CD14-positive monocyte (primary cell): ENCODE data around the gene SLIT1. TPM values are rescaled to one million over a fixed set of nuclear protein-coding genes. Genes with fewer than 3 reads are reported as not detected.

Source experiments
- DNase-seq, 3 donors: peaks; one replicate each; pipeline ENCODE4 v3.0.0-alpha.2; 2011 to 2022
- H2AFZ ChIP-seq: 2 replicates; pipeline ENCODE4 v1.6.0; 2012; ENCODE audit warnings: mild to moderate bottlenecking, low read depth, low read length, inconsistent platforms; ENCODE audit not compliant: insufficient read depth, poor library complexity, severe bottlenecking
- H3K27ac ChIP-seq, 2 donors: 1 replicate in 1 of 2; 2 replicates in 1 of 2; pipeline ENCODE4 v1.5.1; 2012 to 2013; ENCODE audit warnings: low read length in 2 of 2, control low read depth in 1 of 2, inconsistent platforms in 1 of 2, low read depth in 1 of 2, mild to moderate bottlenecking in 1 of 2
- H3K27me3 ChIP-seq, 2 donors: one replicate each; pipeline versions ENCODE4 v1.6.0 to v1.6.1; 2011 to 2013; ENCODE audit warnings: low read length in 2 of 2; ENCODE audit not compliant: control insufficient read depth in 2 of 2, insufficient read depth in 2 of 2
- H3K36me3 ChIP-seq, 2 donors: replicated peaks in 1 of 2; 1 replicate in 1 of 2; 2 replicates in 1 of 2; pipeline versions ENCODE4 v1.5.1 to v1.6.1; 2012 to 2013; ENCODE audit warnings: low read length in 2 of 2, control low read depth in 1 of 2, inconsistent platforms in 1 of 2, mild to moderate bottlenecking in 1 of 2; ENCODE audit not compliant: insufficient read depth in 2 of 2, control insufficient read depth in 1 of 2
- H3K4me1 ChIP-seq, 2 donors: 1 replicate in 1 of 2; 2 replicates in 1 of 2; pipeline versions ENCODE4 v1.5.1 to v1.6.1; 2012 to 2013; ENCODE audit warnings: low read length in 2 of 2, control low read depth in 1 of 2, inconsistent platforms in 1 of 2, mild to moderate bottlenecking in 1 of 2, moderate library complexity in 1 of 2; ENCODE audit not compliant: insufficient read depth in 2 of 2, control insufficient read depth in 1 of 2
- H3K4me2 ChIP-seq: replicated peaks from 2 replicates; pipeline ENCODE3; 2012; ENCODE audit warnings: low read length, moderate library complexity, mild to moderate bottlenecking; ENCODE audit not compliant: poor library complexity, severe bottlenecking; ENCODE audit errors: extremely low read depth
- H3K4me3 ChIP-seq, 3 experiments: fragments of 200-600 bp in 1 of 3; sonication (generic) in 1 of 3; replicated peaks in 1 of 3; 1 replicate in 2 of 3; 2 replicates in 1 of 3; pipeline ENCODE4 v1.5.1; 2011 to 2013; ENCODE audit warnings: low read length in 3 of 3, mild to moderate bottlenecking in 3 of 3, control low read depth in 2 of 3, low read depth in 2 of 3, inconsistent platforms in 1 of 3, moderate library complexity in 1 of 3
- H3K79me2 ChIP-seq: 2 replicates; pipeline ENCODE4 v1.6.0; 2012; ENCODE audit warnings: mild to moderate bottlenecking, control low read depth, inconsistent platforms, low read length, moderate library complexity; ENCODE audit not compliant: insufficient read depth
- H3K9ac ChIP-seq: 2 replicates; pipeline ENCODE4 v1.6.0; 2017; ENCODE audit warnings: low read length, mild to moderate bottlenecking; ENCODE audit not compliant: insufficient read depth, poor library complexity, severe bottlenecking
- H3K9me3 ChIP-seq, 2 donors: replicated peaks in 1 of 2; 1 replicate in 1 of 2; 2 replicates in 1 of 2; pipeline versions ENCODE4 v1.5.1 to v1.6.1; 2012 to 2013; ENCODE audit warnings: low read length in 2 of 2, control low read depth in 1 of 2; ENCODE audit not compliant: control insufficient read depth in 1 of 2, insufficient read depth in 1 of 2
- H4K20me1 ChIP-seq: 2 replicates; pipeline ENCODE4 v1.6.0; 2012; ENCODE audit warnings: mild to moderate bottlenecking, low read length, control low read depth, moderate library complexity; ENCODE audit not compliant: insufficient read depth
- H3K27ac Mint-ChIP-seq, 7 donors: one replicate each; pipeline ENCODE4 v1.8.0; 2020; ENCODE audit warnings: mild to moderate bottlenecking in 7 of 7, mixed read lengths in 7 of 7, moderate library complexity in 6 of 7, inconsistent platforms in 2 of 7
- H3K27me3 Mint-ChIP-seq, 3 donors: one replicate each; pipeline ENCODE4 v1.8.0; 2021 to 2022; ENCODE audit warnings: low read depth in 3 of 3, mild to moderate bottlenecking in 3 of 3, mixed read lengths in 3 of 3, moderate library complexity in 3 of 3, inconsistent platforms in 1 of 3
- H3K36me3 Mint-ChIP-seq, 2 donors: one replicate each; pipeline ENCODE4 v1.8.0; 2020; ENCODE audit warnings: mixed read lengths in 2 of 2, inconsistent platforms in 1 of 2, mild to moderate bottlenecking in 1 of 2
- H3K4me1 Mint-ChIP-seq: one replicate; pipeline ENCODE4 v1.8.0; 2020; ENCODE audit warnings: mild to moderate bottlenecking, mixed read lengths
- H3K4me3 Mint-ChIP-seq, 2 donors: one replicate each; pipeline ENCODE4 v1.8.0; 2020; ENCODE audit warnings: mild to moderate bottlenecking in 2 of 2, mixed read lengths in 2 of 2, moderate library complexity in 1 of 2
- H3K9me3 Mint-ChIP-seq, 7 donors: one replicate each; pipeline ENCODE4 v1.8.0; 2020 to 2022; ENCODE audit warnings: mixed read lengths in 7 of 7, mild to moderate bottlenecking in 6 of 7, moderate library complexity in 6 of 7, inconsistent platforms in 2 of 7
- CTCF ChIP-seq: fragments of 200-600 bp; IDR thresholded peaks from one replicate; pipeline ENCODE4 v1.8.0; 2022; ENCODE audit warnings: antibody characterized with exemption, mild to moderate bottlenecking
- WGBS: methylation state at CpG from one replicate; pipeline ENCODE4 v1.1.5; 2013; ENCODE audit warnings: missing lambda C conversion rate; ENCODE audit not compliant: insufficient coverage; 5-methylcytosine and 5-hydroxymethylcytosine counted together
- intact Hi-C, 2 donors: fragments of 100-400 bp; cut with micrococcal nuclease; formaldehyde crosslinking; loops; one replicate each; pipeline versions ENCODE4 v1.15.0 to v1.15.1; 2023
- polyA plus RNA-seq, 3 donors: library from polyadenylated mRNA; depleted of rRNA in 1 of 3; unstranded in 2 of 3; stranded (reverse) in 1 of 3; fragments of 300-500 nt in 2 of 3; fragments of >200 nt in 1 of 3; fragmentation: Illumina TruSeq in 2 of 3; gene quantifications; 1 replicate in 2 of 3; 2 replicates in 1 of 3; pipeline ENCODE4 v1.2.3, GENCODE V29; 2012 to 2021

Gene SLIT1
- polyA plus RNA-seq, 3 donors, result 0.05 to 0.81 (median 0.16) TPM

GRCh38 chr10:97018251-97019212 lies 167.2 kb downstream of the SLIT1 start:
- H4K20me1 ChIP-seq, result no peaks in the 10 kb centered on the region
- H3K9ac ChIP-seq, result no peak overlapping the region
- no peaks in the 10 kb centered on the region for H3K4me1 ChIP-seq
- no peak overlapping the region for H2AFZ ChIP-seq
- no peaks in the 10 kb centered on the region for H3K9me3 ChIP-seq
- no peak for TF ChIP-seq CTCF
- Mint-ChIP-seq H3K27ac (no peak overlapping the region), H3K27me3 (peaks cover 0 to 7% (median 0%) of the 10 kb centered on the region in 3 donors), H3K4me1 (peaks cover 8% of the 10 kb centered on the region), H3K36me3 (no peaks in the 10 kb centered on the region), H3K9me3 (no peaks in the 10 kb centered on the region), H3K4me3 (no peak overlapping the region)
- H3K79me2 ChIP-seq, result no peaks in the 10 kb centered on the region
- DNase-seq, result no peak
- no peaks in the 10 kb centered on the region for H3K27me3 ChIP-seq
- 87% methylated on average over 14 of the region's 18 CpGs for WGBS
- no peak overlapping the region for H3K4me2 ChIP-seq
- no peak overlapping the region for H3K27ac ChIP-seq
- no peak overlapping the region for H3K4me3 ChIP-seq
- intact Hi-C loops, result no loop called here
- H3K36me3 ChIP-seq, result no peaks in the 10 kb centered on the region

GRCh38 chr10:97017474-97017903 lies 168.3 kb downstream of the SLIT1 start:
- Histone ChIP-seq H3K9ac (peak overlapping the region; percentile 6), H2AFZ (no peak overlapping the region)

More at GRCh38 chr10:97017474-97017903, 168.3 kb downstream of the SLIT1 start:
- no peak for TF ChIP-seq CTCF
- Histone ChIP-seq H3K27me3 (no peaks in the 10 kb centered on the region), H3K4me1 (no peaks in the 10 kb centered on the region), H4K20me1 (no peaks in the 10 kb centered on the region), H3K36me3 (no peaks in the 10 kb centered on the region), H3K4me2 (no peak overlapping the region), H3K79me2 (no peaks in the 10 kb centered on the region), H3K27ac (no peak overlapping the region), H3K9me3 (no peaks in the 10 kb centered on the region), H3K4me3 (no peak overlapping the region)
- no peaks in the 10 kb centered on the region for H3K9me3 Mint-ChIP-seq
- peaks cover 0 to 7% (median 0%) of the 10 kb centered on the region in 3 donors for H3K27me3 Mint-ChIP-seq
- intact Hi-C loops, result no loop called here
- no peak overlapping the region for H3K27ac Mint-ChIP-seq
- peaks cover 8% of the 10 kb centered on the region for H3K4me1 Mint-ChIP-seq
- H3K36me3 Mint-ChIP-seq, result no peaks in the 10 kb centered on the region
- H3K4me3 Mint-ChIP-seq, result no peak overlapping the region
- DNase-seq, result no peak
- 100% methylated on average over 2 of the region's 5 CpGs for whole genome bisulfite sequencing
